GM20000 (cell line): ENCODE data around the gene PPFIBP1.
A peak's percentile ranks its signal among the peaks of the same experiment; 100 is the strongest.
"Not testable (repeated sequence)": the region's sequence is repeated elsewhere in the genome, so short reads cannot be mapped to it uniquely, and the experiment has no call there.

ENCODE experiments used
- DNase-seq: peaks from one replicate; pipeline ENCODE4 v3.0.0; 2012; ENCODE audit warnings: low spot score
- CTCF ChIP-seq: IDR thresholded peaks from 2 replicates; pipeline ENCODE4 v1.5.1; 2012; ENCODE audit warnings: mild to moderate bottlenecking, control low read depth; ENCODE audit errors: extremely low read depth, missing control alignments

Gene PPFIBP1

GRCh38 chr12:27583981-27584380, 60.0 kb downstream of the PPFIBP1 start:
- no peak for TF ChIP-seq CTCF
- no peak for DNase-seq

DNA sequence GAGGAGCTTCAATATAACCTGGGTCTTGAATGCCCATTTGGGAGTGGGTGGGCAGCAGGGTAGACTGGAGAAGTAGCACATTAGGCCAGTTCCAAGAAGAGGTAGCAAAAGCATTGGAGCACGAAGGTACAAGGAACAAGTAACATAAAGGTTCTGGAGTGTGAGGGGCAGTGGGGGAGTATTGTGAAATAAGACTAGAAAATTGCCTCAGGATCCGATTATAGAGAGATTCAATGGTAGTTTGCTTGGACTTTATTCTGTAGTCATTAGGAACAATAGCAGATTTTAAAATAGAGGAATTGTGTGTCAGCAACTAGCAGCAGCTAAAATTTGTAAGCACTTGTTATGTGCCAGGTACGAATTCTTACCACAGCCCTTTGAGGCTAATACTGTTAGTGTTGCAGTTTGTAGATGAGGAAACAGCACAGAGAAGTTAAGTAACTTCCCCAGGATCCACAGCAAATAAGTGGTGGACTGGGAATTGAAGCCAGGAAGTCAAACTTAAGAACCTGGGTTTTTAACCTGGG, 61.8 kb downstream of the PPFIBP1 start:
- DNase-seq = no peak
- TF ChIP-seq CTCF = no peak

DNA sequence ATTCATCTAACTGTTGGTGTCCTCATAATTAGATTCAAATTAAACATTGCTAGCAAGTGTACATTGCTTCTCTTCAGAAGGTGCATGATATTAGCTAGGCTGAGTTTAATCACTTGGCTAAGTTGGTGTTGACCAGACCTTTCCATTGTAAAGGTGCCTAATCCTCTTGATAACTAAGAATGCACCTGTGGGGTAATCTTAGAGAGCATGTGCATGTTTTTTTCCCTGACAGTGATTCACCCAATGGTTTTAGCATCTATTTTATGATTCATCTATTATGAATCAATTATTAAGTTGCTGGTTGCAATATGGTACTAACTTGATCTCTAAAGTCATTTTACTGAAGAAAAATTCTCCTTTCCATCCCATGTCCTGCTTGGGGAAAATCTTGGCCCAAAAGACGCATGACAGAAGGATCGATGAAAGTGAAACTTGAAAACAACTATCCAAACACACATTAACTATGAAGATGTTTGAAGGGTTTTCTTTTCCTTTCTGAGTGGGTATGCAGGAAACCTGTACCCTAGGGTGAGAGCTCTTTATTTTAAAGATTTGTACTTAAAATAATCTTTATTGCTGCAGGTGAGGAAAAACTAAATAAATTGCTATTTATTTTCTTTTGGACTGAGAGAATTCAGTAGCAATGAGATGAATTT, 64.2 kb downstream of the PPFIBP1 start:
- not testable (repeated sequence) for DNase-seq

GRCh38 chr12:27588776-27589175, 64.8 kb downstream of the PPFIBP1 start:
- no peak for DNase-seq
- TF ChIP-seq CTCF = no peak

GRCh38 chr12:27589419-27589818, 65.4 kb downstream of the PPFIBP1 start:
- no peak for TF ChIP-seq CTCF
- no peak for DNase-seq

DNA sequence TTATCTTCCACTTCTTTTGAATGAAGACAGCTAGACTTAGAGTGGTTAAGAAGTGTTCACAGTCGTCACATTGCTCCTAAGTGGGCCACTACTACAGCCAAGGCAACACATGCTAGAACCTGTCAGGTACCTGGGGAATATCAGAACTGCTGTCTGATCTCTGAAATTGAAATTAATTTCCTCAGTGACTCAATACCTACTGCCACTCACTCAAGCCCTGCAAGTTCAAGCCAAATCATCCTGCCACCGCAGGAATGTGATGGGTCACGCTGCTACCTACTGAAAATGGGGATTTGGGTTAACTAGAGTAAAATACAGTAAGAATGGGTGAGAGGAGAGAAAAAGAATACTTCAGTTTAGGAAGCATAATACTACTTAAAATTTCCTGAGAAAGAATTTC, 67.7 kb downstream of the PPFIBP1 start:
- not testable (repeated sequence) for DNase-seq

GRCh38 chr12:27592548-27592947, 68.5 kb downstream of the PPFIBP1 start:
- DNase-seq = peak; percentile 23
- no peak for TF ChIP-seq CTCF

DNA sequence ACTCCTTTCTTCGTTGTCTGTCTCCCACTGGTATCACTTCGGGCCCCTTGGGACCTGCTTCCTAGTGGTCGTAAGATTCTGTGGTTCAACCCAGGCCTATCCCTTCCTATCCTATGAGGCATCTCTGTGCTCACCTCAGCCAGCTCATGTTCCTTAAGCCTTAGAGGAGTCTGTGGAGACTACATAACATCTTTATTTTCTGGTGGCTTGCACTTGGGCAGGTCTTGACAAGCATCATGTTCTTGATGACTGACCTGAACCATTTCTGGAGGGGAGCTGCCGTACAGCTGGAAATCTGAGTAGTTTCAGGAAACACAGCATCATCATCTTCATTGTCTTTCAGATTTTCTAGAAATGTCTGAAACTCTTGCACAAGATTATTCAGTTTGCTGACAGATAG, 69.3 kb downstream of the PPFIBP1 start:
- TF ChIP-seq CTCF = no peak
- no peak for DNase-seq

DNA sequence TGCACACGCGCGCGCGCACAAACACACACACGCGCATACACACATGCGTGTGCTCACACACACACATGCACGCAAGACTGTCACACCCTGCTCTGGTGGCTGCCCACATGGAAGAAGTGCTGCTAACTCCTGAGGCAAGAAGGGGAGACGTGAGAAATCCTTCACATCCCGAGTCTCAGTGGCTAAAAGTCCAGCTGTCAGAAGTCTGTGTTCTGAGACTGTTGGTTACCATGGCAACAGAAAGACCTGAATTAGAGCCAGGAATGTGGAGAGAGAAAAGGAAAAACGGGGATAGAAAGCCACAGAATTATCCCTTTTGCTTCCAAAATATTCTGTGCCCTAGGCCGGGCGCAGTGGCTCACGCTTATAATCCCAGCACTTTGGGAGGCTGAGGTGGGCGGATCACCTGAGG, 71.2 kb downstream of the PPFIBP1 start:
- DNase-seq = no peak
- TF ChIP-seq CTCF = no peak

DNA sequence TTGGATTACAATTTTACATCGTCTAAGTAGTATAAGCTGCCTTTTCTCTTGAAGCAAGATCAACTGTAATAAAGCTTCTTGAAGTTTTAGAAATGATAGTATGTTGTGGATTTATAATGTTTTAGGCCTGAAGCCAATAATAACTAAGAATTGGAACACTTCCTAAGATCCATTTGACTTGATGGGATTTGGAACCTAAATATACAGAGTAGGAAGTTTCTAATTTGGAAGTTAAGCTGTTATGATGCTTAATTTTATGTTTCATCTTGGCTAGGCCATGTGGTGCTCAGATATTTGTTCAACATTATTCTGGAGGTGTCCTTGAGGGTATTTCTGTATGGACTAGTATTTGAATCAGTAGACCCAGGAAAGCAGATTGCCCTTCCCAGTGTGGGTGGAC, 74.9 kb downstream of the PPFIBP1 start:
- DNase-seq = not testable (repeated sequence)

DNA sequence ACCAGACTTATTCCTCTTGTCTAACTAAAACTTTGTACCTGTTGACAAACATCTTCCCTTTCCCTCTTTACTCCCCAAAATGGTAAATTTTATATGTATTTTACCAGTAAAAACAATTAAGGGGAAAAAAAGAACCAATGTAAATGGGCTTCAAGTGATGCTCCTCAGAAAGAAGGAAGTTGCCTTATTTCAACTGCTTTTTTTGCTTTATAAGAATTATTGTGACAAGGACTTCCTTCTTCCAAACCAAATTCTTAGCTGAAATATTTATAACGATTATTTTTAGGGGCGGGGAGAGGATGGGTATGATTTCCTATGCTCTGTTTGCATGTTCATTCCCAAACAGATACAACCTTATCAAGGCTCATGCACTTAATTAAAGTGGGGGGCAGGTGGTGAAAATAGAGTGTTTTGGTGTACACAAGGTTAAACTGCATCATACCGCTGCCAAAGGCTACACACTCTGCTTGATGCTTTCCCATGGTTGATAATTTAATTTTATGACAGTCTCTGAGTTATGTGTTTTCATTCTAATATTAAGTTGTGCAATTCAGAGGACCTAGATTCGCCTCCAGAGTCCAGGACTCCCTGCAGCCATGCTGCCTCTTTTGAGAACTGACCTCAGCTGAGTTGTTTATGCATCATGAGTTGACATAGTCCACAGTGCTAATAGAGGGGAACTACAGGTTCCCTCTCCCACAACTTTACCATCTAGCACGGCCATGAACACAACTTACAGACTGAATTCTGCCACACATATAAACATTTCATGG, 77.2 kb downstream of the PPFIBP1 start:
- not testable (repeated sequence) for DNase-seq
